ENCODE data around the gene CHORDC1. TPM values are rescaled to one million over a fixed set of nuclear protein-coding genes. Genes with fewer than 3 reads are reported as not detected.
"Not testable (repeated sequence)": the region's sequence is repeated elsewhere in the genome, so short reads cannot be mapped to it uniquely, and the experiment has no call there.

The CHORDC1 gene
- total RNA-seq, 1 donor from 2014 or later: 130 TPM

DNA sequence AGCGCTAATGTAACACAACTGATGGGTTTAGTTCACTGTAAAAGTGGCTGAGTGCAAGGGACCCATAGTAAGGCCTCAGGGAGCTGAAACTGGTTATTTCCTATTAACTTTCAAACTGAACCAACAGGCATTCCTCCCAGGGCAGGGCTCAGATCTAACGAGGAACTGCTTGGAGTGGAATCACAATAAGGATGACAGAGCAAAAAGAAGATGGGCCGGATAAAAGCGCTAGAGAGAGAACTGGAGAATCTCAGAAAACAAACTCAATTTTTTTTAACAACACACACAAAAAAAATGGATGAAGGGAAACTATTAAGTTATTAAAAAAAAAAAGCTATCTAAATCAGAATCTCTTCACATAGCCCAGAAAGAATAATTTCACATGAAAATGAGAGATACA, 14.2 kb upstream of the CHORDC1 start:
- Mint-ChIP-seq H3K36me3 (ENCODE audit: low read depth) (no peaks in the 10 kb centered on the region), H3K4me3 (no peak overlapping the region)
- intact Hi-C loops (cut with micrococcal nuclease): no loop called here

DNA sequence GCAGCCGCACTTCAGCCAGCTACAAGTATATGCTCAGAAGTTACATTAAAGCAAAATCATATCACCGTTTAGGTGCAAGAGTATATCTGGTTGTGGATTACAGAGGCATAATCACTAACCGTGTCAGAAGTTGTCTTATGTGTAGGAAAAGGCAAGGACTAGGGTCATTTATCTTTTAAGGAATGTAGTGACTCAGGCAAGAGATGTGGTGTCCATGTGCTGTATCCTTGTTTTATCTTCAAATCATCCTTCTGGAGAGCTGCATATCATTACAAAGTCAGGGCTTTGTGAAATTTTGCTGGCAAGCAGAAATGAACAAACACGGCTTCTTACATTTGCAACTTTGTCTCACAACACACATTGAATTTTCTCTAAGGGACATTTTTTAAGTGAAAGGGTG, 12.7 kb upstream of the CHORDC1 start:
- no peaks in the 10 kb centered on the region for H3K4me1 Mint-ChIP-seq (ENCODE audit: low read depth)
- no peaks in the 10 kb centered on the region for H3K36me3 Mint-ChIP-seq (ENCODE audit: low read depth)
- intact Hi-C loops (cut with micrococcal nuclease): no loop called here
- H3K27ac Mint-ChIP-seq: no peak overlapping the region
- H3K4me3 Mint-ChIP-seq: no peak overlapping the region
- no peaks in the 10 kb centered on the region for H3K9me3 Mint-ChIP-seq
- DNase-seq (ENCODE audit: low spot score): no peak
- peaks cover 39% of the 10 kb centered on the region for H3K27me3 Mint-ChIP-seq (ENCODE audit: insufficient read depth)

More for the DNA sequence above, 14.2 kb upstream of the CHORDC1 start:
- Mint-ChIP-seq H3K27me3 (ENCODE audit: insufficient read depth) (peaks cover 30% of the 10 kb centered on the region), H3K27ac (no peak overlapping the region), H3K9me3 (no peaks in the 10 kb centered on the region), H3K4me1 (ENCODE audit: low read depth) (no peaks in the 10 kb centered on the region)
- no peak for DNase-seq (ENCODE audit: low spot score)

DNA sequence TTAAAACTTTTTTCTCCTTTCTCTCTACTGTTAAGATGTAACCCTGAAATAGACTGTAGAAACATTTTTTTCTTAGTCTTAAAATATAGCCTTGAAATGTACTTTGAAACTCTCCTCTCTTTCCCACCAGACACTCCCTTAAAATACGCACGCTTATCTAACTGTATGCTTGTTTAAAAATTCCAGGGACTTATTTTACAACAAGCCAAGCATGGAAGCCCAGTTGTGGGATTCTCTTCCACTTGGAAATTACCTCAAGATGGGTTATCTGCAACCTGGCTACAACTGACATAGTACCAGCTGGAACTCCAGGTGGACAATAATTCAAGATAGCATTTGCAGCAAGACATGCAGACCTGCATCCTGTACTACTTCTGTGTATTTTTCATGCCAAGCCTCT, 12.1 kb upstream of the CHORDC1 start:
- Mint-ChIP-seq H3K27ac (no peak overlapping the region), H3K4me3 (no peak overlapping the region), H3K4me1 (ENCODE audit: low read depth) (no peaks in the 10 kb centered on the region), H3K27me3 (ENCODE audit: insufficient read depth) (peaks cover 40% of the 10 kb centered on the region), H3K36me3 (ENCODE audit: low read depth) (no peaks in the 10 kb centered on the region), H3K9me3 (no peaks in the 10 kb centered on the region)
- intact Hi-C loops (cut with micrococcal nuclease): no loop called here
- no peak for DNase-seq (ENCODE audit: low spot score)

DNA sequence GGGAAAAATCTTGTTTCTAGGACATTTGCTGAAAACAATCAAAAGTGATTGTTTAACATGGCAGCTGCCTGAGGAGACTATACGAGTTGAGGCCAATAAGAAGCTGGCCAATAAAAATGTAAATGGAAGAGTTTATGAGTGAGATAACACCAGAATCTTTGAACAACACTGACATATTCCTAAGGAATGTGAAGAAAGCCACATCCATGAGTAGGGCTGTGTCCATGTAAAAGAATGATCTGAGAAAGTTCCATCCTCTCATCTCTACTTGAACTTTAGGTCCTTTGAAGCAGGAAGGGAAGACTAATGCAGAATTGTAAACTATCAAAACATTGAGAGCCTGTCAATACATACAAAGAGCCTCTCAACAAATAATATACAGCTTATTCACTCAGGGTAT, 6.9 kb upstream of the CHORDC1 start:
- Mint-ChIP-seq H3K27ac (no peak overlapping the region), H3K4me1 (ENCODE audit: low read depth) (no peaks in the 10 kb centered on the region), H3K27me3 (ENCODE audit: insufficient read depth) (peaks cover 29% of the 10 kb centered on the region), H3K9me3 (no peaks in the 10 kb centered on the region), H3K4me3 (no peak overlapping the region), H3K36me3 (ENCODE audit: low read depth) (no peaks in the 10 kb centered on the region)
- no peak for DNase-seq (ENCODE audit: low spot score)
- intact Hi-C loops (cut with micrococcal nuclease): no loop called here

DNA sequence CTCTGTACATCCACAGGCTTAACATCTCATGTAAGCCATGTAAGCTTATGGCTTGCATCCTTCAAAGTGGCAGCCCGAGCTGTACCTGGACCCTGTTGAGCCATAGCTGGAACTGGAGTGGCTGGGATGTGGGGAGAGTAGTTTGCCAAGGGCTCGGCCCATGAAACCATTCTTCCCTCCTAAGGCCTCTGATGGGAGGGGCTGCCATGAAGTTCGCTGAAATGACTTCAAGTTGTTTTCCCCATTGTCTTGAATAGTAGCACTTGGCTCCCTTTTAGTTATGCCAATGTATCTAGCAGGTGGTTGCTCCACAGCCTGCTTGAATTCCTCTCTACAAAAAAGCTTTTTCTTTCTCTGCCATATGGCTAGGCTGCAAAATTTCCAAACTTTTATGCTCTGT, 5.2 kb upstream of the CHORDC1 start:
- peaks cover 26% of the 10 kb centered on the region for H3K27me3 Mint-ChIP-seq (ENCODE audit: insufficient read depth)
- peaks cover 13% of the 10 kb centered on the region for H3K4me1 Mint-ChIP-seq (ENCODE audit: low read depth)
- DNase-seq (ENCODE audit: low spot score): no peak
- H3K36me3 Mint-ChIP-seq (ENCODE audit: low read depth): peaks cover under 1% of the 10 kb centered on the region
- no peaks in the 10 kb centered on the region for H3K9me3 Mint-ChIP-seq
- H3K27ac Mint-ChIP-seq: no peak overlapping the region
- intact Hi-C loops (cut with micrococcal nuclease): no loop called here
- H3K4me3 Mint-ChIP-seq: no peak overlapping the region

DNA sequence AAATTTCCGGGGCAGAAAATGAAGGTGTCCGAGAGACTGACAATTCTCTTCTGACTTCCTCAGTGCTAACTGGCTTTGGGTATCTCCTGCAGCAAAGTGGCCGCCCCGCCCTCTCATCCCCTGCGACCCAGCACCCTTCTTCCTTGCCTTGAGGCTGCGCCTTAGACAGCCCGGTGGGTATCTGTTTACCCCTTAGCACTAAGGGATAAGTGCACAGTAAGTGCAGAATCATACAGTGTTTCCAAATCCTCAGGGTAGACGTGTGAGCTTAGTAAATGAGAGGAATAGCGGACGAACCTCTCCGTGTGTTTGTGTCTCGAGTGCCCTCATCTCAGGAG, 368 bp upstream of the CHORDC1 start:
- Mint-ChIP-seq H3K27ac (peak overlapping the region; percentile 93), H3K36me3 (ENCODE audit: low read depth) (peaks cover 29% of the 10 kb centered on the region), H3K4me3 (peak overlapping the region; percentile 97), H3K4me1 (ENCODE audit: low read depth) (peaks cover 46% of the 10 kb centered on the region), H3K27me3 (ENCODE audit: insufficient read depth) (peaks cover 4% of the 10 kb centered on the region), H3K9me3 (no peaks in the 10 kb centered on the region)
- DNase-seq (ENCODE audit: low spot score): no peak
- intact Hi-C loops (cut with micrococcal nuclease): loop anchor here (1.0 to 2.0 kb wide), 3 partner anchors 18 to 1886 kb away; partner anchors contain the start of gene CTSC

DNA sequence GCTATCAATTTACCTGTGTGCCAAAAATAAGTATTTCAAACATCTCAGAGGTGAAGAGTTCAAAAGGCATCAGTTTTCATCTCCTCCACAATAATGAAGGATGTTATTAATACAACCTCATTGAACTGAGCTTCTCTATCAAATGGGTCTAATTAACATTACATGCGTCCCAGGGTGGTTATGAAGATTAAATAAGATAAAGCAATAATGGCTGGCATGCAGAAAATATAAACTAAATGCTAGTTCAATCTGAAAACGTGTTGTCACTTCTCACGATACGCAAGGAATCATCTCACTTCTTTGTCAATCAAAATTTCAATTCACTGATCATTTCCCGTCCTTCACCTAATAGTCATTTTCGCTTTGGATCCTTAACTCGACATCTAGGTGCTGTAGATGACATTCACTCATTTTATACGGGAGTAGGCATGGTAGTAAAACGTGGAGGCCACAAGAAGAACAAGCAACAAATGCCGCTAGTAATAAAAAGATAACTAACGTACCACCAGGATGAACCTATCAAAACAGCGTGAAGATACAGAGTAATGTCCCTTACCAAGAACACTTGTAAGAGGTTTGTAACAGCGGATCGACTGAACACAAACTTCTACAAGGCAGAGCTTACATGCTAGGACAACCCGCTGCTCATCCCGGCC, 918 bp downstream of the CHORDC1 start:
- H3K36me3 Mint-ChIP-seq (ENCODE audit: low read depth): peaks cover 34% of the 10 kb centered on the region
- H3K4me1 Mint-ChIP-seq (ENCODE audit: low read depth): peaks cover 51% of the 10 kb centered on the region
- peak overlapping the region; percentile 91 for H3K27ac Mint-ChIP-seq
- no peaks in the 10 kb centered on the region for H3K9me3 Mint-ChIP-seq
- H3K4me3 Mint-ChIP-seq: peak overlapping the region; percentile 97
- peaks cover 4% of the 10 kb centered on the region for H3K27me3 Mint-ChIP-seq (ENCODE audit: insufficient read depth)
- DNase-seq (ENCODE audit: low spot score): no peak
- intact Hi-C loops (cut with micrococcal nuclease): loop anchor here (1.0 to 2.0 kb wide), 3 partner anchors 9 to 1885 kb away; partner anchors contain the start of gene CTSC

DNA sequence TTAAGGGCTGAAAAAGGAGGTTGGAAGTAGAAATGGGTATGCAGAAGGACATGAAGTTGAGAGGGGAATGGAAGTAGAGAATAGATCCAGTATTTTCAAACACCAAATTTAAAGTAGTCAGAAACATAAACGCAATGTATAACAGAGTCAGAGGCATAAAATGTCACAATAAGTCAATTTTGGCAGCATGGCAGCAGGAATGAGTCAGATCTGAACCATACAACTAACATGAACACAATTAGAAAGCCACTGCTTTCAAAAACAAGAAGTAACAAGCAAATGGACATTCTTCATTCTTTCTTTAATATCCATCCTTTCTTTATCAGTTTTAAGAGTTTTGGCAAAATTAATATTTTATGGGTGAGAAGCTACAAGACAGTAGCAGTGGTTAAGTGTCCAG, 2.5 kb downstream of the CHORDC1 start:
- intact Hi-C loops (cut with micrococcal nuclease): no loop called here
- Mint-ChIP-seq H3K27me3 (ENCODE audit: insufficient read depth) (peaks cover 2% of the 10 kb centered on the region), H3K36me3 (ENCODE audit: low read depth) (peaks cover 39% of the 10 kb centered on the region), H3K27ac (no peak overlapping the region), H3K4me1 (ENCODE audit: low read depth) (peaks cover 60% of the 10 kb centered on the region), H3K4me3 (peak overlapping the region; percentile 97), H3K9me3 (no peaks in the 10 kb centered on the region)
- no peak for DNase-seq (ENCODE audit: low spot score)

DNA sequence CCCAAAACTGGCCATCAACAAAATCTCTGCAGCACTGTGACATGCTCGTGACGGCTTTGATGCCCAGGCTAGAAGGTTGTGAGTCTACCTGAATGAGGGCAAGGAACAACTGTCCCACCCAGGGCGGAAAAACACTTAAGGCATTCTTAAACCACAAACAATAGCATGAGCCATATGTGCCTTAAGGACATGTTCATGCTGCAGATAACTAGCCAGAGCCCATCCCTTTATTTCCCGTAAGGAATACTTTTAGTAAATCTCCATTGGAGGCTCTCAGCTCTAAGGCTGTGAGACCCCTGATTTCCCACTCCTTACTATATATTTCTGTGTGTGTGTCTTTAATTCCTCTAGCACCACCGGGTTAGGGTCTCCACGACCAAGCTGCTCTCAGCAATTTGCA, 3.4 kb downstream of the CHORDC1 start:
- H3K27ac Mint-ChIP-seq: peak overlapping the region; percentile 3
- peak overlapping the region; percentile 26 for H3K4me3 Mint-ChIP-seq
- peaks cover 60% of the 10 kb centered on the region for H3K4me1 Mint-ChIP-seq (ENCODE audit: low read depth)
- H3K9me3 Mint-ChIP-seq: no peaks in the 10 kb centered on the region
- peaks cover 2% of the 10 kb centered on the region for H3K27me3 Mint-ChIP-seq (ENCODE audit: insufficient read depth)
- DNase-seq (ENCODE audit: low spot score): no peak
- intact Hi-C loops (cut with micrococcal nuclease): no loop called here
- H3K36me3 Mint-ChIP-seq (ENCODE audit: low read depth): peaks cover 41% of the 10 kb centered on the region

DNA sequence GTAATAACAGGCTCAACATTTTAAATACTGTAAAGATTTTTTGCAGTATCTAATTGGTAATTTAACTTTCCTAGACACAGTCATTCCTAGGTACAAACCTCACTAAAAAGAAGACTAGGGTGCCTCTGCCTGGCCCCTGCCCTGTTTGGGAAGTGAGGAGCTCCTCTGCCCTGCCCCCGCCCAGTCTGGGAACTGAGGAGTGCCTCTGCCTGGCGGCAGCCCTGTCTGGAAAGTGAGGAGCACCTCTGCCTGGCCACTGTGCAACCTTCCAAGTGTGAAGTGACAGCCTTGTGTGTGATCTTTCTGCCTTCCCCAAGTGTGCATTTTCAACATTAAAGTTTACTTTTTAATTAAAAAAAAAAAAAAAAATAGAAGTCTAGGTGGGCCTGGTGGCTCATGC, 4.2 kb downstream of the CHORDC1 start:
- DNase-seq (ENCODE audit: low spot score): no peak
- Mint-ChIP-seq H3K36me3 (ENCODE audit: low read depth) (peaks cover 43% of the 10 kb centered on the region), H3K4me3 (no peak overlapping the region), H3K4me1 (ENCODE audit: low read depth) (peaks cover 55% of the 10 kb centered on the region), H3K27ac (no peak overlapping the region), H3K9me3 (no peaks in the 10 kb centered on the region), H3K27me3 (ENCODE audit: insufficient read depth) (peaks cover 2% of the 10 kb centered on the region)
- intact Hi-C loops (cut with micrococcal nuclease): no loop called here

DNA sequence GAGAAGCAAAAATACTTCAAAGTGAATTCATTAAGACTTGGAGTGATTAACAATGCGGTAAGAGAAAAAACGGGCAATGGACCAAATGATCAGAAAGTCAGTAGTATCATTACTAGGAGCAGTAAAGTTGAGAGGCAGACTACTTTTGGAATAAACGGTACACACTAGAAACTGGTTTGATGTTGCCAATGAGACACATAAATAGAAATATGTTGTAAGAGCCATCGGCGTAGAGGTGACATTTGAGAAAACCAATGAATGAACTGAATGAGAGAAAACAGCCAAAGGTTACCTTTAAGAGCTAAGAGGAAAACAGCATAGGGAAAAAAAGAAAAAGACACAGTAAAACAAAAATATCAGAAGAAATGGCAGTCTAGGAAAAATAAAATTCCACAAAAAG, 6.2 kb downstream of the CHORDC1 start:
- Mint-ChIP-seq H3K27ac (peak overlapping the region; percentile 20), H3K27me3 (ENCODE audit: insufficient read depth) (no peaks in the 10 kb centered on the region), H3K4me3 (no peak overlapping the region), H3K36me3 (ENCODE audit: low read depth) (peaks cover 46% of the 10 kb centered on the region), H3K4me1 (ENCODE audit: low read depth) (peaks cover 55% of the 10 kb centered on the region), H3K9me3 (no peaks in the 10 kb centered on the region)
- intact Hi-C loops (cut with micrococcal nuclease): no loop called here
- DNase-seq (ENCODE audit: low spot score): no peak

DNA sequence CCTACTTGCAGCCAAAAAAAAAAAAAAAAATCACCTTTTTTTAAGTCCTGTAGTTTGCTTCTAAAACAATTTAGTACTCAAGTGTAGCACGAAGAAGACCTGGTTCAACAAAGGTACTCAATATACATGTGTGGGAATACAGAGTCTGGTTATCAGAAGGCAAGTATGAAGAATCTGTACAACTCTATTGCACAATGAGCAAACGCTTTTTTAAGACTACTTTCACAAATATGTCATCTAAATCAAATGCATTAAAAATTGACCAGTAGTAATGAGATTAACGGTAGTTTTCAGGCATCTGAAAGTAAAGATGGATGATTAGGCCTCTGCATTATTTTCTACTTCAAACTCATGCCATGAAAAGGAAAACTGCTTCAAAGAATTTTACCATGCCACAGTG, 9.5 kb downstream of the CHORDC1 start:
- H3K36me3 Mint-ChIP-seq (ENCODE audit: low read depth): peaks cover 40% of the 10 kb centered on the region
- no peaks in the 10 kb centered on the region for H3K27me3 Mint-ChIP-seq (ENCODE audit: insufficient read depth)
- intact Hi-C loops (cut with micrococcal nuclease): loop anchor here (1.0 kb wide), 1 partner anchor 8 kb away; no protein-coding TSS in a partner anchor
- H3K27ac Mint-ChIP-seq: no peak overlapping the region
- H3K4me1 Mint-ChIP-seq (ENCODE audit: low read depth): peaks cover 29% of the 10 kb centered on the region
- no peak overlapping the region for H3K4me3 Mint-ChIP-seq
- DNase-seq (ENCODE audit: low spot score): no peak
- no peaks in the 10 kb centered on the region for H3K9me3 Mint-ChIP-seq

DNA sequence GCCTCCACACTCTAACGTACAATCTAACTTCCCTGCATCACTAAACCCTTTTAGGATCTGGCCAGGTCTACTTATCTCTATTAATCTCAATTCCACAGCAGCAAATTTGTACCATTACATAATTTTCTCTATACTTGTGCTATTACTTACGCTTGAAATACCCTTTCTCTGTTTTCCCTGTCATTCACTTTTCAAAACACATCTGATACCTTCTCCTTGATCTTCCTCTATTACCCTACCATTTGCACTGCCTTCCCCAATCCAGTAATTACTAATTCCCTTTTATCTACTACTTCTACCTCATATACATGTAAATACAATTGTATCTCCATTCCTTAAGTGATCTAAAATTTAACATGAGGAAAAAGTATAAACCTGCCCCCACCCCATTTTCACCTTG, 14.0 kb downstream of the CHORDC1 start:
- Mint-ChIP-seq H3K4me1 (ENCODE audit: low read depth) (peaks cover 20% of the 10 kb centered on the region), H3K4me3 (no peak overlapping the region), H3K27ac (peak overlapping the region; percentile 25), H3K36me3 (ENCODE audit: low read depth) (peaks cover 44% of the 10 kb centered on the region), H3K27me3 (ENCODE audit: insufficient read depth) (no peaks in the 10 kb centered on the region), H3K9me3 (no peaks in the 10 kb centered on the region)
- intact Hi-C loops (cut with micrococcal nuclease): no loop called here
- no peak for DNase-seq (ENCODE audit: low spot score)

DNA sequence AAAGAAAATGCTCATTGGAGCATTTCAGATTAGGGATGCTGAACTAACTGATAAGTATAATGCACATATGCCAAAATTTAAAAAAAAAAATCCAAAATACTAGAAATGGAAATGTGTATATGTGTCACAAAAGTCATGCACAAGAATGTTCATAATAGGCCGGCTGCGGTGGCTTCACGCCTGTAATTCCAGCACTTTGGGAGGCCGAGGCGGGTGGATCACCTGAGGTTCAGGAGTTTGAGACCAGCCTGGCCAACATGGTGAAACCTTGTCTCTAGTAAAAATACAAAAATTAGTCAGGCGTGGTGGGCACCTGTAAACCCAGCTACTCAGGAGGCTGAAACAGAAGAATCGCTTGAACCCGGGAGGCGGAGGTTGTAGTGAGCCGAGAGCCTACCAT, 14.9 kb downstream of the CHORDC1 start:
- intact Hi-C loops (cut with micrococcal nuclease); H3K4me3 Mint-ChIP-seq; DNase-seq (ENCODE audit: low spot score); H3K9me3 Mint-ChIP-seq; H3K27ac Mint-ChIP-seq; H3K27me3 Mint-ChIP-seq (ENCODE audit: insufficient read depth): not testable (repeated sequence)
- peaks cover 11% of the 10 kb centered on the region for H3K4me1 Mint-ChIP-seq (ENCODE audit: low read depth)
- peaks cover 46% of the 10 kb centered on the region for H3K36me3 Mint-ChIP-seq (ENCODE audit: low read depth)
